ENCODE data around the gene GPR151. TPM values are rescaled to one million over a fixed set of nuclear protein-coding genes. Genes with fewer than 3 reads are reported as not detected.

The GPR151 gene
- total RNA-seq, 6 donors from 2014 or later: not detected

DNA sequence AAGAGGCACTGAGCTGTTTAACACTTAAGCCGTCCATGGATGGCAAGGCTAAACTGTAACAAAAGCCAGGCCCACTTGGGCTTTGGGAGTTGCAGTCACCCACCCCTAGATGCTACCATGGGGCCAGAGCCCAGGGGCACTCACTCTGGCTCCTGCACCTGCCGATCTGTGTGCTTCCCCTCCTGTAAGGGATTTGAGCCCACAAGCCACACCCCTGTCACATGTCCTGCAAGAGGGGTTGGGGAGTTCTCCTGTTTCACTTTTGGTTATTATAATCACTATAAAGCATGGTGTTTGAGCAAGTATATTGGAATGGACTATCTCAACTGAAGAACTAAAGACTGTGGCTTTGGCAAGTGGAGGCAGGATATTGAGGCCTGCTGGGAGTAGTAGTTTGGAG is 14.0 kb upstream of the GPR151 start:
- Histone ChIP-seq H3K36me3 (no peaks in the 10 kb centered on the region), H3K27me3 (no peaks in the 10 kb centered on the region), H3K27ac (no peak overlapping the region), H3K4me3 (no peak overlapping the region), H3K9me3 (no peaks in the 10 kb centered on the region), H3K4me1 (no peaks in the 10 kb centered on the region)
- ATAC-seq (ENCODE audit: low FRiP score in 2 of 2): no peak
- DNase-seq: no peak
- TF ChIP-seq, protein P1, sequence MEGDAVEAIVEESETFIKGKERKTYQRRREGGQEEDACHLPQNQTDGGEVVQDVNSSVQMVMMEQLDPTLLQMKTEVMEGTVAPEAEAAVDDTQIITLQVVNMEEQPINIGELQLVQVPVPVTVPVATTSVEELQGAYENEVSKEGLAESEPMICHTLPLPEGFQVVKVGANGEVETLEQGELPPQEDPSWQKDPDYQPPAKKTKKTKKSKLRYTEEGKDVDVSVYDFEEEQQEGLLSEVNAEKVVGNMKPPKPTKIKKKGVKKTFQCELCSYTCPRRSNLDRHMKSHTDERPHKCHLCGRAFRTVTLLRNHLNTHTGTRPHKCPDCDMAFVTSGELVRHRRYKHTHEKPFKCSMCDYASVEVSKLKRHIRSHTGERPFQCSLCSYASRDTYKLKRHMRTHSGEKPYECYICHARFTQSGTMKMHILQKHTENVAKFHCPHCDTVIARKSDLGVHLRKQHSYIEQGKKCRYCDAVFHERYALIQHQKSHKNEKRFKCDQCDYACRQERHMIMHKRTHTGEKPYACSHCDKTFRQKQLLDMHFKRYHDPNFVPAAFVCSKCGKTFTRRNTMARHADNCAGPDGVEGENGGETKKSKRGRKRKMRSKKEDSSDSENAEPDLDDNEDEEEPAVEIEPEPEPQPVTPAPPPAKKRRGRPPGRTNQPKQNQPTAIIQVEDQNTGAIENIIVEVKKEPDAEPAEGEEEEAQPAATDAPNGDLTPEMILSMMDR (IDR thresholded peaks at IDR 0.05): no peak
- TF ChIP-seq POLR2A (IDR thresholded peaks at IDR 0.05) (no peak), EP300 (IDR thresholded peaks at IDR 0.05) (no peak), POLR2AphosphoS5 (IDR thresholded peaks at IDR 0.05) (no peak)
- 73 to 100% methylated on average over 1 to 2 of the region's 2 CpGs for WGBS, 2 donors

DNA sequence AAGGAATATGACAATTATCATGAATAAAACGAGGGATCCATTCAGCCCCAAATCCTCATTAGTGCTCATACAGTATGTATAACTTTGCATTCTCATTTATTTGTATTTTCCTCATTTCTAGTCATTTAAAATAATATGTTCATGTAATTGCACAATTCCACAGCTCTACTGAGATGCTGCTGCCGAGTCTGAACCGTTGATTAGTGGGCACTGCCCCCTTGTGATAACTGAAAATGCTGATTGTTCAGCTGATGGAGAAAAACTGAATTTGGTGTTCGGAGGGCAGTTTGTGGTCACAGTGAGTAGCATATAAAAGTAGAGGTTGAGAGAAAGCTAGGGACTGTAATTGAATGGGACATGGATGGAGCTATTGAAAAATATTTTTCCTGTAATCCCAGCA is 12.2 kb upstream of the GPR151 start:
- Histone ChIP-seq H3K4me3 (no peak overlapping the region), H3K27ac (no peak overlapping the region), H3K9me3 (no peaks in the 10 kb centered on the region), H3K4me1 (no peaks in the 10 kb centered on the region), H3K27me3 (no peaks in the 10 kb centered on the region), H3K36me3 (no peaks in the 10 kb centered on the region)
- no peak for DNase-seq
- TF ChIP-seq, protein P1 (IDR thresholded peaks at IDR 0.05): no peak
- TF ChIP-seq EP300 (IDR thresholded peaks at IDR 0.05) (no peak), POLR2AphosphoS5 (IDR thresholded peaks at IDR 0.05) (no peak), POLR2A (IDR thresholded peaks at IDR 0.05) (no peak)
- ATAC-seq (ENCODE audit: low FRiP score in 2 of 2): no peak
- WGBS, 2 donors: 54 to 66% methylated on average over 4 of the region's 4 CpGs

- no peaks in the 10 kb centered on the region for H3K9me3 ChIP-seq
- no peaks in the 10 kb centered on the region for H3K27me3 ChIP-seq
- H3K4me3 ChIP-seq: no peak overlapping the region
- ATAC-seq (ENCODE audit: low FRiP score in 2 of 2) (no peak), DNase-seq (no peak)
- H3K27ac ChIP-seq: no peak overlapping the region
- H3K36me3 ChIP-seq: no peaks in the 10 kb centered on the region
- WGBS, 2 donors: 75 to 84% methylated on average over 3 of the region's 3 CpGs
- H3K4me1 ChIP-seq: no peaks in the 10 kb centered on the region
- TF ChIP-seq POLR2AphosphoS5 (IDR thresholded peaks at IDR 0.05) (no peak), EP300 (IDR thresholded peaks at IDR 0.05) (no peak), POLR2A (IDR thresholded peaks at IDR 0.05) (no peak)
Observed at GRCh38 chr5:146527785-146528184, 11.8 kb upstream of the GPR151 start.

DNA sequence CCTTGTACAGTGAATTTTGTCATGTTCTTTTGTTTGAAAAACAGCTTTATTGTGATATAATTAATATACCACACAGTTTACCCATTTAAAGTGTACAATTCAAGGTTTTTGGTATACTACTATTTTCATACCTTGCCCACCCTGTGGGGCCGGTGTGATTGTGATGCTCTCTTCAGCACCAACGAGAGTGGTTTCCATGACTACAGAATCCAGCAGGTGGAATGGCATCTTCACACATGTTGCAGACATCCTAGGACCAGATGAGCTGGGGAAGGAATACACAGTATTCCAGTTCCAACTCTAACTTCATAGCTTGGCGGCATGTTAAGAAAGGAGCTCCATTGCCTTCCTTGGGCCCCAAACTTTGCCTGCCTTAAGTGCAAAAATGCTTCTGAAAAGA is 7.7 kb upstream of the GPR151 start:
- DNase-seq: no peak
- H3K4me3 ChIP-seq: no peak overlapping the region
- WGBS, 2 donors: 74 to 75% methylated on average over 3 of the region's 3 CpGs

DNA sequence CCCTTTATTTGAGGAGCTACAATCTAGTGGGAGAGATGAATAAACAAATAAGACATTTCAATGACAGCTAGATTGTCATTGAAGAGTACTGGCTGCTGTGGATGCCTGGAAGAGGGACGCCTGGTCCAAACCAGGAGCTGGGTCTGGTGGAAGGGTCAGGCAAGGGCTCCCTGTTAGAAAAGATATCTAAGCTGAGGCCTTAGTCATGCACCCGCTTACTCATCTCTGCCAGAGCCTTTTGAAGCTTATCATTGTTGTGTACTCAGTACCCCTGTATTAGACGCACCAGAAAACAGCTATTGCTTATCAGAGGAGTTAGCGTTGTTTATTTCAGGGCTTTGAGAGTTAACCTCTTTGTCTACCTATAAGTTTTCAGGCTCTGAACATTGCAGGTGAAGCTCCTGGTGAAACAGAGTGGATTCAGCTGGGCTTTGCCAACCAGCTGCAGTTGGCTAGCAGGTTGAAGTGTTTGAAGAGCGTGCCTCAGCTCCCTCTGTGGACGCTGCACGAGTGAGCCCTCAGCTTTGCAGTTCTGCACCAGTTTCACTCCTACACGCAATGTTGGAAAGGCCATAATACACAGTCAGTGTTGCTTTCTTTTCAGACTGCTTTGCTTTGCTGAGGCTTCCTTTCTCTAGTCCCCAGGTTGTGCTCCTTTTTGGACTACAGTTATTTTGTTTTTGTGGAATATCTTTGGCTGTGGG is 5.6 kb upstream of the GPR151 start:
- Histone ChIP-seq H3K9me3 (no peaks in the 10 kb centered on the region), H3K4me3 (no peak overlapping the region), H3K27me3 (no peaks in the 10 kb centered on the region), H3K4me1 (no peaks in the 10 kb centered on the region), H3K36me3 (no peaks in the 10 kb centered on the region), H3K27ac (no peak overlapping the region)
- no peak for DNase-seq
- WGBS, 2 donors: 50 to 60% methylated on average over 8 of the region's 8 CpGs
- no peak for TF ChIP-seq POLR2AphosphoS5 (IDR thresholded peaks at IDR 0.05)
- no peak for TF ChIP-seq POLR2A (IDR thresholded peaks at IDR 0.05)
- TF ChIP-seq, protein P1 (IDR thresholded peaks at IDR 0.05): no peak
- no peak for TF ChIP-seq EP300 (IDR thresholded peaks at IDR 0.05)
- no peak for ATAC-seq (ENCODE audit: low FRiP score in 2 of 2)

More for the DNA sequence above, 7.7 kb upstream of the GPR151 start:
- TF ChIP-seq POLR2A (IDR thresholded peaks at IDR 0.05) (no peak), EP300 (IDR thresholded peaks at IDR 0.05) (no peak), POLR2AphosphoS5 (IDR thresholded peaks at IDR 0.05) (no peak)
- TF ChIP-seq, protein P1 (IDR thresholded peaks at IDR 0.05): no peak
- Histone ChIP-seq H3K9me3 (no peaks in the 10 kb centered on the region), H3K27ac (no peak overlapping the region), H3K27me3 (no peaks in the 10 kb centered on the region), H3K36me3 (no peaks in the 10 kb centered on the region), H3K4me1 (no peaks in the 10 kb centered on the region)
- ATAC-seq (ENCODE audit: low FRiP score in 2 of 2): no peak

Data from upper lobe of left lung (tissue), 6 donors.